DMS53 (cell line): ENCODE measurements around the gene ZNF268.

Experiments
- DNase-seq: peaks from one replicate; lab custom pipeline; 2025; lab: John Stamatoyannopoulos, UW

ZNF268 gene

GRCh38 chr12:133181238-133181959 lies at the start of gene ZNF268:
Gene ZNF268 (plus strand): TSS chr12:133181495. CDS start chr12:133181998, 503 bp downstream.
- peak; percentile 98 for DNase-seq

GRCh38 chr12:133135747-133136146 lies 45.5 kb upstream of the ZNF268 start:
- no peak for DNase-seq

GRCh38 chr12:133145981-133146380 lies 35.3 kb upstream of the ZNF268 start:
- DNase-seq: no peak

- DNase-seq: no peak
Observed at GRCh38 chr12:133156125-133156690, 25.1 kb upstream of the ZNF268 start.

GRCh38 chr12:133165776-133166175 lies 15.5 kb upstream of the ZNF268 start:
- DNase-seq: no peak

- DNase-seq: no peak
Observed at GRCh38 chr12:133172491-133172890, 8.8 kb upstream of the ZNF268 start.

GRCh38 chr12:133174901-133175300 lies 6.4 kb upstream of the ZNF268 start:
- no peak for DNase-seq

GRCh38 chr12:133180669-133181068 lies 626 bp upstream of the ZNF268 start:
- no peak for DNase-seq

GRCh38 chr12:133190176-133190575 lies 8.9 kb downstream of the ZNF268 start:
- DNase-seq: no peak

- no peak for DNase-seq
Observed at GRCh38 chr12:133192847-133193246, 11.6 kb downstream of the ZNF268 start.

- no peak for DNase-seq
Observed at GRCh38 chr12:133201888-133202287, 20.6 kb downstream of the ZNF268 start.

- DNase-seq: peak; percentile 34
Observed at GRCh38 chr12:133202493-133203343, 21.4 kb downstream of the ZNF268 start.

GRCh38 chr12:133203344-133204263 lies 22.3 kb downstream of the ZNF268 start:
- peak; percentile 67 for DNase-seq

GRCh38 chr12:133204264-133204603 lies 22.9 kb downstream of the ZNF268 start:
- peak; percentile 31 for DNase-seq

- DNase-seq: no peak
Observed at GRCh38 chr12:133206390-133206789, 25.1 kb downstream of the ZNF268 start.

GRCh38 chr12:133215724-133216123 lies 34.4 kb downstream of the ZNF268 start:
- DNase-seq: no peak

- no peak for DNase-seq
Observed at GRCh38 chr12:133217219-133217618, 35.9 kb downstream of the ZNF268 start.

- no peak for DNase-seq
Observed at GRCh38 chr12:133220521-133220920, 39.2 kb downstream of the ZNF268 start.

- no peak for DNase-seq
Observed at GRCh38 chr12:133221241-133221640, 39.9 kb downstream of the ZNF268 start.

- no peak for DNase-seq
Observed at GRCh38 chr12:133222211-133222610, 40.9 kb downstream of the ZNF268 start.

- no peak for DNase-seq
Observed at GRCh38 chr12:133225527-133225926, 44.2 kb downstream of the ZNF268 start.

GRCh38 chr12:133226690-133227089 lies 45.4 kb downstream of the ZNF268 start:
- no peak for DNase-seq
